ENCODE results near the gene GARIN5B.
"Not testable (repeated sequence)": the region's sequence is repeated elsewhere in the genome, so short reads cannot be mapped to it uniquely, and the experiment has no call there.

The GARIN5B gene
- total RNA-seq: 0 reads per million in 2 experiments

- DNase-seq (ENCODE audit: low read depth): no peak
Measured at GRCh38 chr19:55362990-55363716, at the start of gene GARIN5B. Gene GARIN5B, minus strand, starts transcription at chr19:55363260. Its CDS starts 194 bp downstream, at chr19:55363066.

GRCh38 chr19:55410168-55410567 lies 47.1 kb upstream of the GARIN5B start:
- no peak for DNase-seq (ENCODE audit: low read depth)

- DNase-seq (ENCODE audit: low read depth): not testable (repeated sequence)
Measured at GRCh38 chr19:55409179-55409578, 46.1 kb upstream of the GARIN5B start.

- DNase-seq (ENCODE audit: low read depth): no peak
Measured at GRCh38 chr19:55408533-55408872, 45.4 kb upstream of the GARIN5B start.

GRCh38 chr19:55407800-55408532 lies 44.9 kb upstream of the GARIN5B start:
- peak; percentile 95 for DNase-seq (ENCODE audit: low read depth)

- DNase-seq (ENCODE audit: low read depth): not testable (repeated sequence)
Measured at GRCh38 chr19:55407550-55407799, 44.4 kb upstream of the GARIN5B start, which contains the start of gene UBE2S. Gene UBE2S, minus strand, starts transcription at chr19:55407788. Its CDS starts 199 bp downstream, at chr19:55407589.

GRCh38 chr19:55406826-55407549 lies 43.9 kb upstream of the GARIN5B start:
- DNase-seq (ENCODE audit: low read depth): no peak

- DNase-seq (ENCODE audit: low read depth): no peak
Measured at GRCh38 chr19:55406091-55406825, 43.2 kb upstream of the GARIN5B start.

- DNase-seq (ENCODE audit: low read depth): no peak
Measured at GRCh38 chr19:55405638-55406037, 42.6 kb upstream of the GARIN5B start.

- no peak for DNase-seq (ENCODE audit: low read depth)
Measured at GRCh38 chr19:55402509-55402908, 39.4 kb upstream of the GARIN5B start.

- DNase-seq (ENCODE audit: low read depth): not testable (repeated sequence)
Measured at GRCh38 chr19:55401390-55401789, 38.3 kb upstream of the GARIN5B start.

GRCh38 chr19:55400281-55401087 lies 37.4 kb upstream of the GARIN5B start:
- no peak for DNase-seq (ENCODE audit: low read depth)

- DNase-seq (ENCODE audit: low read depth): no peak
Measured at GRCh38 chr19:55398200-55398925, 35.3 kb upstream of the GARIN5B start.

- DNase-seq (ENCODE audit: low read depth): no peak
Measured at GRCh38 chr19:55392820-55393761, 30.0 kb upstream of the GARIN5B start.

GRCh38 chr19:55391702-55392615 lies 28.9 kb upstream of the GARIN5B start:
- no peak for DNase-seq (ENCODE audit: low read depth)

GRCh38 chr19:55391191-55391670 lies 28.2 kb upstream of the GARIN5B start:
- DNase-seq (ENCODE audit: low read depth): no peak

GRCh38 chr19:55390461-55390880 lies 27.4 kb upstream of the GARIN5B start:
- no peak for DNase-seq (ENCODE audit: low read depth)

Measured in T follicular helper cell (primary cell).